Endothelial cell of umbilical vein (primary cell): ENCODE results near the gene IL17RD. TPM values are rescaled to one million over a fixed set of nuclear protein-coding genes. Genes with fewer than 3 reads are reported as not detected.

ENCODE experiments used
- BruUV-seq: library from RNA; stranded (reverse); fragments of 400-500 nt; replicated peaks from 2 replicates; lab custom pipeline; 2021; lab: Mats Ljungman, UMichigan
- CTCF ChIA-PET: fragments of 300-600, 350-600 bp; sonication (Branson Sonifier 250); formaldehyde crosslinking; loops from one replicate; lab custom pipeline; 2021; ENCODE audit warnings: antibody characterized with exemption, inconsistent platforms; lab: Charles Lee
- POLR2A ChIA-PET: fragments of 300-600, 350-600 bp; sonication (Branson Sonifier 250); formaldehyde crosslinking; loops from one replicate; lab custom pipeline; 2021; ENCODE audit warnings: antibody characterized with exemption, inconsistent platforms; lab: Charles Lee
- DNase-seq: peaks from one replicate; pipeline ENCODE4 v3.0.0-alpha.2; 2011; ENCODE audit warnings: low read depth, low spot score
- FAIRE-seq: peaks from 2 replicates; lab custom pipeline; 2011; peaks lifted over from hg19 to GRCh38; lab: Jason Lieb, UNC
- H2AFZ ChIP-seq: 2 replicates; pipeline ENCODE4 v1.6.0; 2012; ENCODE audit warnings: low read depth, low read length, control low read depth, inconsistent platforms
- H3K27ac ChIP-seq: 2 replicates; pipeline ENCODE4 v1.5.1; 2011; ENCODE audit warnings: low read depth, mild to moderate bottlenecking, control low read depth, low read length, moderate library complexity; ENCODE audit not compliant: insufficient read depth
- H3K27me3 ChIP-seq, 2 experiments: 2 replicates each; pipeline versions ENCODE4 v1.6.0 to v1.6.1; 2011; ENCODE audit warnings: low read length in 2 of 2, mixed read lengths in 1 of 2; ENCODE audit not compliant: control insufficient read depth in 2 of 2, insufficient read depth in 2 of 2
- H3K36me3 ChIP-seq, 2 experiments: 2 replicates in 1 of 2; 3 replicates in 1 of 2; pipeline ENCODE4 v1.5.1; 2011; ENCODE audit warnings: low read length in 2 of 2, mild to moderate bottlenecking in 1 of 2, moderate library complexity in 1 of 2; ENCODE audit not compliant: control insufficient read depth in 2 of 2, insufficient read depth in 2 of 2; ENCODE audit errors: extremely low read depth in 1 of 2
- H3K4me1 ChIP-seq: 3 replicates; pipeline ENCODE4 v1.5.1; 2011; ENCODE audit warnings: mild to moderate bottlenecking, low read length; ENCODE audit not compliant: control insufficient read depth, insufficient read depth; ENCODE audit errors: extremely low read depth
- H3K4me2 ChIP-seq: 2 replicates; pipeline ENCODE4 v1.6.1; 2011; ENCODE audit warnings: low read length, control low read depth, mixed read lengths; ENCODE audit not compliant: insufficient read depth
- H3K4me3 ChIP-seq, 3 experiments: fragments of 200-600 bp in 1 of 3; sonication (generic), shearing (Covaris generic) in 1 of 3; replicated peaks in 1 of 3; 2 replicates each; pipeline ENCODE4 v1.5.1; 2011 to 2016; ENCODE audit warnings: control low read depth in 3 of 3, low read length in 3 of 3, mild to moderate bottlenecking in 2 of 3, inconsistent platforms in 1 of 3, low read depth in 1 of 3, moderate library complexity in 1 of 3; ENCODE audit not compliant: insufficient read depth in 1 of 3
- H3K79me2 ChIP-seq: 2 replicates; pipeline ENCODE4 v1.6.0; 2012; ENCODE audit warnings: low read length, inconsistent platforms; ENCODE audit not compliant: control insufficient read depth, insufficient read depth
- H3K9ac ChIP-seq: replicated peaks from 2 replicates; pipeline ENCODE3; 2011; ENCODE audit warnings: low read length, control low read depth; ENCODE audit not compliant: insufficient read depth; ENCODE audit errors: extremely low read depth
- H3K9me1 ChIP-seq: replicated peaks from 3 replicates; pipeline ENCODE4 v1.6.0; 2011; ENCODE audit warnings: mild to moderate bottlenecking, low read length; ENCODE audit not compliant: control insufficient read depth, insufficient read depth; ENCODE audit errors: extremely low read depth
- H3K9me3 ChIP-seq: replicated peaks from 2 replicates; pipeline ENCODE4 v1.5.1; 2012; ENCODE audit warnings: low read length, inconsistent platforms; ENCODE audit not compliant: control insufficient read depth, insufficient read depth
- H4K20me1 ChIP-seq: replicated peaks from 2 replicates; pipeline ENCODE3; 2011; ENCODE audit warnings: mild to moderate bottlenecking, low read length; ENCODE audit not compliant: control insufficient read depth, insufficient read depth; ENCODE audit errors: extremely low read depth
- EZH2 ChIP-seq: IDR thresholded peaks from 2 replicates; pipeline ENCODE4 v1.6.1; 2012; ENCODE audit warnings: borderline replicate concordance, low read depth, mild to moderate bottlenecking, moderate library complexity, low read length, inconsistent platforms; ENCODE audit not compliant: severe bottlenecking
- FOS ChIP-seq: IDR thresholded peaks from 2 replicates; pipeline ENCODE4 v1.6.1; 2011; ENCODE audit warnings: mild to moderate bottlenecking, low read length, moderate library complexity, borderline replicate concordance; ENCODE audit not compliant: insufficient read depth
- GATA2 ChIP-seq: IDR thresholded peaks from 2 replicates; pipeline ENCODE4 v1.7.0; 2011; ENCODE audit warnings: low read depth, mild to moderate bottlenecking, moderate library complexity, mixed read lengths, low read length; ENCODE audit not compliant: insufficient read length, insufficient read depth
- JUN ChIP-seq: IDR thresholded peaks from 2 replicates; pipeline ENCODE4 v1.6.1; 2011; ENCODE audit warnings: borderline replicate concordance, low read depth; ENCODE audit not compliant: insufficient read length, insufficient read depth
- MYC ChIP-seq: IDR thresholded peaks from one replicate; pipeline ENCODE4 v1.6.1; 2011; ENCODE audit warnings: mild to moderate bottlenecking, low read depth, low read length
- POLR2A ChIP-seq: IDR thresholded peaks from 2 replicates; pipeline ENCODE4 v1.6.1; 2012; ENCODE audit warnings: low read depth, mild to moderate bottlenecking, control low read depth, low read length
- POLR2AphosphoS5 ChIP-seq: IDR thresholded peaks from 2 replicates; pipeline ENCODE4 v1.6.1; 2012; ENCODE audit warnings: low read depth, mild to moderate bottlenecking, control low read depth, low read length, moderate library complexity; ENCODE audit not compliant: insufficient read depth
- dilution Hi-C: fragments of 300-500 bp; cut with MboI; formaldehyde crosslinking; loops from one replicate; pipeline ENCODE4 v1.15.0; 2019; ENCODE audit warnings: low sequenced_read_pairs; ENCODE audit not compliant: extremely low pct_ligation_motif_present
- intact Hi-C: fragments of 100-400 bp; cut with micrococcal nuclease; formaldehyde crosslinking; loops from one replicate; pipeline ENCODE4 v1.10.0; 2022
- polyA plus RNA-seq, 4 experiments: library from polyadenylated mRNA; depleted of rRNA in 3 of 4; stranded (reverse) in 3 of 4; unstranded in 1 of 4; fragments of >200 nt; gene quantifications; 2 replicates each; pipeline versions ENCODE4 v1.2.1 to v1.2.3, GENCODE V29; 2011 to 2012; ENCODE audit warnings: missing spikeins in 1 of 4
- total RNA-seq: library from RNA; stranded (reverse); gene quantifications from 2 replicates; pipeline ENCODE4 v1.2.3, GENCODE V29; 2021
- TF ChIP-seq, protein P1 (sequence below): IDR thresholded peaks from 2 replicates; pipeline ENCODE4 v1.6.1; 2011; ENCODE audit not compliant: insufficient read depth, insufficient read length
- TF ChIP-seq, protein P2 (sequence below), 2 donors: IDR thresholded peaks; 1 replicate in 1 of 2; 2 replicates in 1 of 2; pipeline ENCODE4 v1.5.1; 2011; ENCODE audit warnings: low read length in 2 of 2, mild to moderate bottlenecking in 2 of 2, moderate library complexity in 2 of 2, control low read depth in 1 of 2, inconsistent platforms in 1 of 2, low read depth in 1 of 2; ENCODE audit not compliant: insufficient read depth in 1 of 2; ENCODE audit errors: extremely low read depth in 1 of 2

IL17RD gene
- total and polyA plus RNA-seq, 2 donors (not counting 3 experiments of a cell fraction or from before 2014, with no cell fraction given) = 0.36 to 0.93 TPM

DNA sequence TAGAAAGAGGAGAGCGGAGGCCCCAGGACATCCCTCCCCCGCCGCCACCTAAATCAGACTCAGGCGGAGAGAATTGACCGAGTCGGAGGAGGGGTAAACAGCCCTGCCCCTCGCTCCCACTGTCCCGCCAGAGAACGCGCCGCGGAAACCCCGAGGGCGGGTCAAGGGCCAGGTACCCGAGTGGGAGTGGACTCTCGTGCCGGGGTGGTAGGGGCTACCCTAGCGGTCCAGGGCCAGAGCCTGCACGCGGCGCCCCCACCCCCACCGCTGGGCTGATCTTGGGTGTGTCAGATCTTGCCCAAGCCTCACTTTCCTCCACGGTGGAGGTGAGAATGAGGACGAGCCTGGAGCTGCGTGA, 85.7 kb downstream of the IL17RD start:
- Histone ChIP-seq H3K4me1 (peaks cover 22% of the 10 kb centered on the region), H3K9me3 (no peaks in the 10 kb centered on the region), H3K27ac (no peak overlapping the region), H2AFZ (peak overlapping the region; percentile 54), H3K9ac (no peak overlapping the region), H3K4me3 (peak overlapping the region in 2 of 3 experiments; percentile 28 to 63), H3K9me1 (no peaks in the 10 kb centered on the region), H3K79me2 (no peaks in the 10 kb centered on the region), H3K4me2 (peak overlapping the region; percentile 54), H4K20me1 (no peaks in the 10 kb centered on the region), H3K36me3 (no peaks in the 10 kb centered on the region), H3K27me3 (peaks cover 2 to 3% of the 10 kb centered on the region in 2 experiments)
- TF ChIP-seq POLR2A = no peak
- no peak for TF ChIP-seq POLR2AphosphoS5
- TF ChIP-seq MYC = no peak
- TF ChIP-seq, protein P1, sequence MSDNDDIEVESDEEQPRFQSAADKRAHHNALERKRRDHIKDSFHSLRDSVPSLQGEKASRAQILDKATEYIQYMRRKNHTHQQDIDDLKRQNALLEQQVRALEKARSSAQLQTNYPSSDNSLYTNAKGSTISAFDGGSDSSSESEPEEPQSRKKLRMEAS = no peak
- no peak for TF ChIP-seq FOS
- TF ChIP-seq GATA2 = no peak
- no peak for TF ChIP-seq JUN
- TF ChIP-seq EZH2 = no peak
- TF ChIP-seq, protein P2, sequence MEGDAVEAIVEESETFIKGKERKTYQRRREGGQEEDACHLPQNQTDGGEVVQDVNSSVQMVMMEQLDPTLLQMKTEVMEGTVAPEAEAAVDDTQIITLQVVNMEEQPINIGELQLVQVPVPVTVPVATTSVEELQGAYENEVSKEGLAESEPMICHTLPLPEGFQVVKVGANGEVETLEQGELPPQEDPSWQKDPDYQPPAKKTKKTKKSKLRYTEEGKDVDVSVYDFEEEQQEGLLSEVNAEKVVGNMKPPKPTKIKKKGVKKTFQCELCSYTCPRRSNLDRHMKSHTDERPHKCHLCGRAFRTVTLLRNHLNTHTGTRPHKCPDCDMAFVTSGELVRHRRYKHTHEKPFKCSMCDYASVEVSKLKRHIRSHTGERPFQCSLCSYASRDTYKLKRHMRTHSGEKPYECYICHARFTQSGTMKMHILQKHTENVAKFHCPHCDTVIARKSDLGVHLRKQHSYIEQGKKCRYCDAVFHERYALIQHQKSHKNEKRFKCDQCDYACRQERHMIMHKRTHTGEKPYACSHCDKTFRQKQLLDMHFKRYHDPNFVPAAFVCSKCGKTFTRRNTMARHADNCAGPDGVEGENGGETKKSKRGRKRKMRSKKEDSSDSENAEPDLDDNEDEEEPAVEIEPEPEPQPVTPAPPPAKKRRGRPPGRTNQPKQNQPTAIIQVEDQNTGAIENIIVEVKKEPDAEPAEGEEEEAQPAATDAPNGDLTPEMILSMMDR (IDR thresholded peaks at IDR 0.05; ENCODE audit: extremely low read depth in 1 of 2, insufficient read depth in 1 of 2, low read depth in 1 of 2, low read length in 2 of 2) = no peak
- FAIRE-seq (no peak), DNase-seq (no peak)
- ChIA-PET CTCF (interaction anchor here (2.3 to 2.8 kb wide), 2 partner anchors 17 to 84 kb away, joined by 9 to 10 read pairs; no protein-coding TSS in a partner anchor), POLR2A (no interaction called here)
- no TSS peak for BruUV-seq
- dilution Hi-C loops (no loop called here), intact Hi-C loops (loop anchor here (2.0 kb wide), 2 partner anchors 19 to 85 kb away; partner anchors contain the start of gene SPATA12)
